Liver (tissue), 3 donors: ENCODE results near the gene TMEM132E.

Source experiments
- ATF3 ChIP-seq: IDR thresholded peaks from 2 replicates; pipeline ENCODE4 v1.6.1; 2016; ENCODE audit warnings: antibody characterized with exemption
- CTCF ChIP-seq: fragments of 150-350 bp; IDR thresholded peaks from 2 replicates; pipeline ENCODE4 v1.5.1; 2017; ENCODE audit warnings: improper control_type of control experiment, low read depth, low read length; ENCODE audit not compliant: missing input control
- EGR1 ChIP-seq, 2 donors: IDR thresholded peaks; 2 replicates each; pipeline ENCODE4 v1.6.1; 2016 to 2018; ENCODE audit warnings: antibody characterized with exemption in 2 of 2, low read depth in 2 of 2
- GABPA ChIP-seq, 2 donors: IDR thresholded peaks in 1 of 2; conservative IDR thresholded peaks in 1 of 2; 2 replicates each; pipeline ENCODE4 v1.6.1; 2016; ENCODE audit warnings: antibody characterized with exemption in 2 of 2, mild to moderate bottlenecking in 1 of 2, moderate library complexity in 1 of 2
- HNF4G ChIP-seq: IDR thresholded peaks from 2 replicates; pipeline ENCODE4 v1.6.1; 2016; ENCODE audit warnings: antibody characterized with exemption
- MAX ChIP-seq: IDR thresholded peaks from 2 replicates; pipeline ENCODE4 v1.6.1; 2016; ENCODE audit warnings: antibody characterized with exemption
- TAF1 ChIP-seq: conservative IDR thresholded peaks from 2 replicates; pipeline ENCODE4 v1.6.1; 2016; ENCODE audit warnings: antibody characterized with exemption, mild to moderate bottlenecking
- YY1 ChIP-seq: IDR thresholded peaks from 2 replicates; pipeline ENCODE4 v1.6.1; 2016; ENCODE audit warnings: antibody characterized with exemption, mild to moderate bottlenecking
- donor health status: healthy.
- donor health status: healthy.

GRCh38 chr17:34547453-34548063 is 31.8 kb upstream of the TMEM132E start:
- TF ChIP-seq CTCF (no peak), MAX (no peak), YY1 (no peak), EGR1 (IDR thresholded peaks at IDR 0.05; ENCODE audit: low read depth in 2 of 2) (no peak), TAF1 (no peak), ATF3 (no peak), HNF4G (no peak), GABPA (IDR thresholded peaks at IDR 0.05 in 1 of 2, conservative IDR thresholded peaks at IDR 0.05 in 1 of 2) (no peak)
